Breast epithelium (tissue), 3 donors: Measurements from ENCODE around the gene PRMT1.

Source experiments
- POLR2A ChIP-seq: fragments of 450-650 bp; IDR thresholded peaks from one replicate; pipeline ENCODE4 v1.6.1; 2016; ENCODE audit warnings: antibody characterized with exemption, mild to moderate bottlenecking, moderate library complexity
- POLR2AphosphoS5 ChIP-seq, 3 donors: sonication (generic); formaldehyde crosslinking; IDR thresholded peaks; one replicate each; pipeline ENCODE4 v1.6.1; 2017; ENCODE audit warnings: antibody characterized with exemption in 3 of 3
- TF ChIP-seq, protein P1 (sequence below), 3 donors: fragments of 450-650 bp; IDR thresholded peaks; one replicate each; pipeline ENCODE4 v1.5.1; 2016 to 2017; ENCODE audit warnings: antibody characterized with exemption in 3 of 3, mild to moderate bottlenecking in 3 of 3, moderate library complexity in 3 of 3

DNA sequence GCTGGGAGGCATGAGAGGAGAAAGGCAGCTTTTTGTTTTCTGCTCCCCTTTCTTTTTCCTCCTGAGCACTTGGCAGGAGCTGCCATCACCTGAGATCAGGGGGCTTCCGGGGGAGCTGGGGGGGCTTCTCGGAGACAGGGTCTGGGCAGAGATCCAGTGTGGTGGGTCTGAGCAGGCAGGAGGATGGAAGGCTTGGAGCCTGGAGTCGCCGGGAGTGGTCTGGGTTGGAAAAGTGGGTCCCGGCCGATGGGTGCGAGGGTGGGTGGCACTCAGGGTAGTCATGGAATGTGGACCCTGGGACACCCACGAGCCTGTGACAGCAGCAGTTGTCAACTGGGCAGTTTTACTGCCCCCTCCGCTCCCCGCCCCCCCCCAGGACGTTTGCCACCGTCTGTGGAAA is 10.1 kb downstream of the PRMT1 start:
- TF ChIP-seq, protein P1, sequence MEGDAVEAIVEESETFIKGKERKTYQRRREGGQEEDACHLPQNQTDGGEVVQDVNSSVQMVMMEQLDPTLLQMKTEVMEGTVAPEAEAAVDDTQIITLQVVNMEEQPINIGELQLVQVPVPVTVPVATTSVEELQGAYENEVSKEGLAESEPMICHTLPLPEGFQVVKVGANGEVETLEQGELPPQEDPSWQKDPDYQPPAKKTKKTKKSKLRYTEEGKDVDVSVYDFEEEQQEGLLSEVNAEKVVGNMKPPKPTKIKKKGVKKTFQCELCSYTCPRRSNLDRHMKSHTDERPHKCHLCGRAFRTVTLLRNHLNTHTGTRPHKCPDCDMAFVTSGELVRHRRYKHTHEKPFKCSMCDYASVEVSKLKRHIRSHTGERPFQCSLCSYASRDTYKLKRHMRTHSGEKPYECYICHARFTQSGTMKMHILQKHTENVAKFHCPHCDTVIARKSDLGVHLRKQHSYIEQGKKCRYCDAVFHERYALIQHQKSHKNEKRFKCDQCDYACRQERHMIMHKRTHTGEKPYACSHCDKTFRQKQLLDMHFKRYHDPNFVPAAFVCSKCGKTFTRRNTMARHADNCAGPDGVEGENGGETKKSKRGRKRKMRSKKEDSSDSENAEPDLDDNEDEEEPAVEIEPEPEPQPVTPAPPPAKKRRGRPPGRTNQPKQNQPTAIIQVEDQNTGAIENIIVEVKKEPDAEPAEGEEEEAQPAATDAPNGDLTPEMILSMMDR (IDR thresholded peaks at IDR 0.05): no peak
- no peak for TF ChIP-seq POLR2A
- TF ChIP-seq POLR2AphosphoS5 (IDR thresholded peaks at IDR 0.05): no peak
